Measurements from ENCODE around the gene DOCK2.
"Not testable (repeated sequence)": the region's sequence is repeated elsewhere in the genome, so short reads cannot be mapped to it uniquely, and the experiment has no call there.

Gene DOCK2

GRCh38 chr5:169724303-169725087 lies 87.4 kb downstream of the DOCK2 start:
- Histone ChIP-seq H3K4me1 (ENCODE audit: insufficient read depth, poor library complexity, severe bottlenecking) (no peaks in the 10 kb centered on the region), H3K4me3 (ENCODE audit: severe bottlenecking) (no peak overlapping the region), H3K27ac (ENCODE audit: poor library complexity, severe bottlenecking) (no peak overlapping the region), H3K9me3 (ENCODE audit: severe bottlenecking) (no peaks in the 10 kb centered on the region), H3K27me3 (ENCODE audit: insufficient read depth, poor library complexity, severe bottlenecking) (no peaks in the 10 kb centered on the region), H3K36me3 (ENCODE audit: low read depth) (no peaks in the 10 kb centered on the region)
- TF ChIP-seq CTCF (IDR thresholded peaks at IDR 0.05; ENCODE audit: poor library complexity, severe bottlenecking), result no peak
- DNase-seq (ENCODE audit: low spot score) (no peak), ATAC-seq (ENCODE audit: low read depth) (no peak)

GRCh38 chr5:169725665-169726064 lies 88.6 kb downstream of the DOCK2 start:
- H3K9me3 ChIP-seq (ENCODE audit: severe bottlenecking); DNase-seq (ENCODE audit: low spot score); H3K4me1 ChIP-seq (ENCODE audit: insufficient read depth, poor library complexity, severe bottlenecking); H3K27me3 ChIP-seq (ENCODE audit: insufficient read depth, poor library complexity, severe bottlenecking); H3K4me3 ChIP-seq (ENCODE audit: severe bottlenecking); H3K27ac ChIP-seq (ENCODE audit: poor library complexity, severe bottlenecking); H3K36me3 ChIP-seq (ENCODE audit: low read depth); ATAC-seq (ENCODE audit: low read depth): not testable (repeated sequence)

- H3K9me3 ChIP-seq (ENCODE audit: severe bottlenecking), result no peaks in the 10 kb centered on the region
- ATAC-seq (ENCODE audit: low read depth), result no peak
- no peak for TF ChIP-seq CTCF (IDR thresholded peaks at IDR 0.05; ENCODE audit: poor library complexity, severe bottlenecking)
- H3K4me1 ChIP-seq (ENCODE audit: insufficient read depth, poor library complexity, severe bottlenecking), result no peaks in the 10 kb centered on the region
- no peaks in the 10 kb centered on the region for H3K36me3 ChIP-seq (ENCODE audit: low read depth)
- H3K4me3 ChIP-seq (ENCODE audit: severe bottlenecking), result no peak overlapping the region
- no peak for DNase-seq (ENCODE audit: low spot score)
- no peak overlapping the region for H3K27ac ChIP-seq (ENCODE audit: poor library complexity, severe bottlenecking)
- H3K27me3 ChIP-seq (ENCODE audit: insufficient read depth, poor library complexity, severe bottlenecking), result no peaks in the 10 kb centered on the region
These were observed 91.3 kb downstream of the DOCK2 start for GRCh38 chr5:169728418-169728817.

- no peaks in the 10 kb centered on the region for H3K27me3 ChIP-seq (ENCODE audit: insufficient read depth, poor library complexity, severe bottlenecking)
- ATAC-seq (ENCODE audit: low read depth) (no peak), DNase-seq (ENCODE audit: low spot score) (no peak)
- no peak for TF ChIP-seq CTCF (IDR thresholded peaks at IDR 0.05; ENCODE audit: poor library complexity, severe bottlenecking)
- H3K9me3 ChIP-seq (ENCODE audit: severe bottlenecking), result no peaks in the 10 kb centered on the region
- no peaks in the 10 kb centered on the region for H3K4me1 ChIP-seq (ENCODE audit: insufficient read depth, poor library complexity, severe bottlenecking)
- no peak overlapping the region for H3K27ac ChIP-seq (ENCODE audit: poor library complexity, severe bottlenecking)
- no peak overlapping the region for H3K4me3 ChIP-seq (ENCODE audit: severe bottlenecking)
- H3K36me3 ChIP-seq (ENCODE audit: low read depth), result no peaks in the 10 kb centered on the region
These were observed 94.1 kb downstream of the DOCK2 start for GRCh38 chr5:169731221-169731620.

- DNase-seq (ENCODE audit: low spot score), result no peak
- no peak for ATAC-seq (ENCODE audit: low read depth)
- Histone ChIP-seq H3K27me3 (ENCODE audit: insufficient read depth, poor library complexity, severe bottlenecking) (no peaks in the 10 kb centered on the region), H3K27ac (ENCODE audit: poor library complexity, severe bottlenecking) (no peak overlapping the region), H3K36me3 (ENCODE audit: low read depth) (no peaks in the 10 kb centered on the region), H3K4me3 (ENCODE audit: severe bottlenecking) (no peak overlapping the region), H3K4me1 (ENCODE audit: insufficient read depth, poor library complexity, severe bottlenecking) (no peaks in the 10 kb centered on the region), H3K9me3 (ENCODE audit: severe bottlenecking) (no peaks in the 10 kb centered on the region)
- no peak for TF ChIP-seq CTCF (IDR thresholded peaks at IDR 0.05; ENCODE audit: poor library complexity, severe bottlenecking)
These were observed 95.8 kb downstream of the DOCK2 start for GRCh38 chr5:169732841-169733240.
